GM12874 (cell line): ENCODE data around the gene KCTD3.

Experiments used
- TF ChIP-seq, protein P1 (sequence below): IDR thresholded peaks from 2 replicates; pipeline ENCODE4 v1.5.1; 2011; ENCODE audit warnings: low read depth, mild to moderate bottlenecking, control low read depth, low read length, moderate library complexity; ENCODE audit not compliant: insufficient read depth

The KCTD3 gene

GRCh38 chr1:215526846-215527151, 40.3 kb upstream of the KCTD3 start:
- TF ChIP-seq, protein P1, sequence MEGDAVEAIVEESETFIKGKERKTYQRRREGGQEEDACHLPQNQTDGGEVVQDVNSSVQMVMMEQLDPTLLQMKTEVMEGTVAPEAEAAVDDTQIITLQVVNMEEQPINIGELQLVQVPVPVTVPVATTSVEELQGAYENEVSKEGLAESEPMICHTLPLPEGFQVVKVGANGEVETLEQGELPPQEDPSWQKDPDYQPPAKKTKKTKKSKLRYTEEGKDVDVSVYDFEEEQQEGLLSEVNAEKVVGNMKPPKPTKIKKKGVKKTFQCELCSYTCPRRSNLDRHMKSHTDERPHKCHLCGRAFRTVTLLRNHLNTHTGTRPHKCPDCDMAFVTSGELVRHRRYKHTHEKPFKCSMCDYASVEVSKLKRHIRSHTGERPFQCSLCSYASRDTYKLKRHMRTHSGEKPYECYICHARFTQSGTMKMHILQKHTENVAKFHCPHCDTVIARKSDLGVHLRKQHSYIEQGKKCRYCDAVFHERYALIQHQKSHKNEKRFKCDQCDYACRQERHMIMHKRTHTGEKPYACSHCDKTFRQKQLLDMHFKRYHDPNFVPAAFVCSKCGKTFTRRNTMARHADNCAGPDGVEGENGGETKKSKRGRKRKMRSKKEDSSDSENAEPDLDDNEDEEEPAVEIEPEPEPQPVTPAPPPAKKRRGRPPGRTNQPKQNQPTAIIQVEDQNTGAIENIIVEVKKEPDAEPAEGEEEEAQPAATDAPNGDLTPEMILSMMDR = no peak

GRCh38 chr1:215529111-215529510, 38.0 kb upstream of the KCTD3 start:
- TF ChIP-seq, protein P1 = no peak

DNA sequence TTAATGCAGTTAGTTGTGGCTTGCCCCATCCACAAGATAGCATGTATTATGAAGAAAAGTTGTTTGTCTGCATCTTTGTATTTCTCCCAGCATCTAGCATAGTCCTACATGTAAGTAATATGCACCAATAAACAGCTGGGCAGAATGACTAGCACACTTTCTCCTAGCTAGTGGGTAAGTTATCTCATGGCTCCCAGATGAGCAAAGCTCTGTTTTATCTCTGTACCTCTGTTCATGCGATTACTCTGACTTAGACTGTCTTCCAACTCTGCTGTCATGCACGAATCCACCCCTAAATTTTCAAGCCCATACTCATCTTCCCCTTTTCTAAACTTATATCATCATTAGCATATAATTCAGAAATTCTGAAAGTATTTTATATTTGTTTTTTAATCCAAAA, 37.5 kb upstream of the KCTD3 start:
- TF ChIP-seq, protein P1 = no peak

GRCh38 chr1:215530401-215530984, 36.6 kb upstream of the KCTD3 start:
- TF ChIP-seq, protein P1 = no peak

GRCh38 chr1:215539803-215540570, 27.1 kb upstream of the KCTD3 start:
- TF ChIP-seq, protein P1 = no peak

DNA sequence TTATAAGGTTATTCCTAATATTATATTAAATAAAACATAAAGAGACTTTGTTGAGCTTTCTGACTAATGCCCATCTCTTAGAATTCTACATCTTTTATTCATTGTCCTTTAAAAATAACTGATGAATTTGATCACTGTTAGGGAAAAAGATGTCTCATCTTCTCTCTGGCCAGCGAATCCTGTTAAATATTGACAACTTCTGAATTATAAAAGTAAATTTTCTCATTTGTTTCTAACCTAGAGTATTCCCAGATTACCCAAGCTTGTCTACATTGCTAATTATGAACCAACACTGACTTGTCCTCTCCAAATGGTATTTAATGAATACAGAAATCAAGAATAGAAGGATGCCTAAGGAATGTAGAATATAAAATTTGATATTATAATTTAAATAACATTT, 24.8 kb upstream of the KCTD3 start:
- TF ChIP-seq, protein P1 = no peak

- TF ChIP-seq, protein P1 = no peak
Observed at GRCh38 chr1:215543191-215543606, 23.9 kb upstream of the KCTD3 start.
